GM18508 (cell line): ENCODE measurements around the gene TTC39C.
"Not testable (repeated sequence)": the region's sequence is repeated elsewhere in the genome, so short reads cannot be mapped to it uniquely, and the experiment has no call there.

ENCODE experiments used
- ATAC-seq: cut with Tn5 transposase; IDR thresholded peaks from one replicate; pipeline ENCODE4 v1.9.1; 2021; ENCODE audit warnings: moderate number of reproducible peaks; ENCODE audit not compliant: insufficient read depth, unreplicated experiment

The TTC39C gene

GRCh38 chr18:24014986-24015638 is 558 bp downstream of the TTC39C start:
- ATAC-seq: no peak

DNA sequence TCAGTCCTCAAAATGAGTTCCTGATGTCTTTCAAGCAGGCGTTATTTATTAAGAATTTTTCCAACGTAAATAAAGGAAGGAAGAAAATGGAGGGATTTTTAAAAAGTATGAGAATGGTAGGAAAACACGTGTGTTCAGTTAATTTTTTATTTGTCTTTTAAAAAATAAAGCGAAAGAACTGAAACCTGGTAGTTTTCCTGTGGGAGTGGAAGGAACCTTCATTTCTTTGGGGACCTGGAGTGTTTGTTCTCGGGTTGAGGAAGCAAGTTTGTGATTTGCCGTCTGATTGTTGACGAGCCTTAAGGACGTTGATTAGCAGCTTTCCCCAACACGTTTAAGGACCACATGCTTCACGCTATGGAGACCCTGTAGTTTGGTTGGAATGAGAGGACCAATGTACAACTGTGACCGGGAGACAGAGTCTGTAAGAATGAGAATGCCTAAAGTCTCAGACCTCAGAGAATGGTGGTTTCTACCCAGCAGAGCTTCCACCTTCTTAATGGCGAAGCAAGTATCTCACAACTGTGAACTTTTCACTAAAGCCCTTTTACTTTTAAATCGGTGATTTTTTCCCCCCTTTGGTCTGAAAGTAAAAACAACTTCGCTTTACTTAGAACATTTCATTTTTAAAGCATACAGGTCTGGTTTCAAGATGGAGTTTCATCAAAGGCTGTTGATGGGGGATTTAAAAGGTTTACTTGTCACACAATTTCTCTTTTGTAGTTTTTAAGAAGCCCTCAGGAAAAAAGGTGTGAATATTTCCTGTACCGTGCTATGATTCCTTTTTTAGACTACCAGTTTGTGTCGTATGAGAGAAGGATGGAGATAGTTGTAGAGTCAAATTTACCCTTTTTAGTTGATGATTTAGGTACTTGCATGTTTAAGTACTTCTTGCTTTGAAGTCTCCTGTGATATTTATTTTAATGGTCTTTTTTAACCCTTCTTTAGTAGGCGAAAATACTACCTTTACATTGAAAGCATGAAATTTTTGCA is 1.4 kb downstream of the TTC39C start:
- ATAC-seq: no peak

DNA sequence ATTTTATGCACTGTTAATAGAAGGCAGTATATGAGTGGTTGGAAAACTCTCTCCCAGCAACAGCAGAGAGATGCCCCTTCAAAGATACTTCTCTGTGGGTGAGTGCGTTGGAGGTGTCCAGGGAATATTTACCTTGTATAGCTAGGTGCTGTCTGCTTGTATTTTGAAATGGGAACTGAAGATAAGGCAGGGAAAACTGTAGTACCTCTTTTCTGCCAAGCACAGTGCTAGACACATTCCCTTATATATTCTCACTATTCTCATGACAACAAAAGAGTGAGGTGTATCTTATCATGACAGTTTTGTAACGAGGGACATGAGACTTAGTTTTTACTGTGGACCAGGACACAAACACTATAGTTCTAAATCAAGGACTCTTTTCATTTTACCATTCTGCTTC is 2.1 kb downstream of the TTC39C start:
- no peak for ATAC-seq

GRCh38 chr18:24018299-24018886 is 3.8 kb downstream of the TTC39C start:
- ATAC-seq: no peak

GRCh38 chr18:24019641-24020331 is 5.2 kb downstream of the TTC39C start:
- peak; percentile 71 for ATAC-seq

- ATAC-seq: no peak
Observed at GRCh38 chr18:24021505-24021904, 7.0 kb downstream of the TTC39C start.

DNA sequence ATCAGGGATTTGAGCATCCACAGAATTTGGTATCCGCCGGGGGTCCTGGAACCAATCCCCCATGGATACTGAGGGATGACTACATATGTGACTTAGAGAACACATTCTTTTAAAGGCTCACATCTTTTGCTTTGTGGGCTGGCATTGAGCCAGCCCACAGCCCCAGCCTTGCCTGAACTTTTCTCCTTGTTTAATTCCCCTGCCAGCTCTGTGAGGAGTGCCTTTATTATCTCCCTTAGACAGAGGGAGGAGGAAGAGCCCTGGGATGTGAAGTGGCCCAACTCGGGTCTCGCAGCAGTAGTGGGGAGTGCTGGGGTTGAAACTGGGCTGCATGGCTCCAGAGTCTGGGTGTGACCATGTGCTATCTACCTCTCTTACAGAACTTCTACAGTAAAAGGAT is 7.6 kb downstream of the TTC39C start:
- ATAC-seq: no peak

GRCh38 chr18:24023185-24023814 is 8.7 kb downstream of the TTC39C start:
- no peak for ATAC-seq

GRCh38 chr18:24024425-24024824 is 9.9 kb downstream of the TTC39C start:
- no peak for ATAC-seq

DNA sequence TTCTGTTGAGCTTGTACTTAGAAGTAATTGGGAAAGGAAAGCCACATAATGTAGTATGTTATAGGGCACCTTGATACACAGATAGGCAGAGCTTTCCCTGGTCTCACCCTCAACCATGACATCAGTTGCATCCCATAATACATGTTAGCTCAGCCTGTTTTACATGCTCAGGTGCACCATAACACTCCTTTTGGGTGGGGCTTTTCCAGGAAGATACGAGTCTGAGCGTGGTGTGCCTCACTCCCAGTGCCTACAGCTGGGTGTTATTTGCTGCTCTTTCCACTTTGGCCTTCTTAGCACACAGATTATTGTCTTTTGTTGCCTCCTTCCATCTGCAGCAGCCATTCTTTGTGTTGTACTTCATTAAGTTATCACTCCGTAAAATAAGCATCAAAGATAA is 11.9 kb downstream of the TTC39C start:
- no peak for ATAC-seq

DNA sequence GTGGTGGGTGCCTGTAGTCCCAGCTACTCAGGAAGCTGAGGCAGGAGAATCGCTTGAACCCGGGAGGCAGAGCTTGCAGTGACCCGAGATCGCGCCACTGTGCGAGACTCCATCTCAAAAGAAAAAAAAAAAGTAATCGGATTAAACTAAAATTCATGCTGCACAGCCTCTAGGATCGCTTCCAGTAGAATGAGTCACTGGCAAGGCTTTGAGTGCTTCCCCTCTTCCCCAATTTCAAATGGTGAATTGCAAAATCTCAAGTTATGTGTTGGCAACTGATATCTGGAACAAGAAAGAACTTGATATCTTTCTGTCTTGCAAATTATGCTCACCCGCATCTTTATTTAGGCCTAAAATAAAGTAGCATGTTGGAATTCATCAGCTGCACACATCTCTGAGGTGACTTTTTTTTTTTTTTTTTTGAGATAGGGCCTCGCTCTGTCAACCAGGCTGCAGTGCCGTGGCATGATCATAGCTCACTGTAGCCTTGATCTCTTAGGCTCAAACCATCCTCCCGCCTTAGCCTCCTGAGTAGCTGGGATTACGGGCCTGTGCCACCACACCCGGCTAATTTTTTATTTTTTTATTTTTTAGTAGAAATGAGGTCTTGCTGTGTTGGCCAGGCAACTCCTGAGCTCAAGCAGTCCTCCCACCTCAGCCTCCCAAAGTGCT is 12.7 kb downstream of the TTC39C start:
- ATAC-seq: no peak

GRCh38 chr18:24028946-24029345 is 14.4 kb downstream of the TTC39C start:
- not testable (repeated sequence) for ATAC-seq

DNA sequence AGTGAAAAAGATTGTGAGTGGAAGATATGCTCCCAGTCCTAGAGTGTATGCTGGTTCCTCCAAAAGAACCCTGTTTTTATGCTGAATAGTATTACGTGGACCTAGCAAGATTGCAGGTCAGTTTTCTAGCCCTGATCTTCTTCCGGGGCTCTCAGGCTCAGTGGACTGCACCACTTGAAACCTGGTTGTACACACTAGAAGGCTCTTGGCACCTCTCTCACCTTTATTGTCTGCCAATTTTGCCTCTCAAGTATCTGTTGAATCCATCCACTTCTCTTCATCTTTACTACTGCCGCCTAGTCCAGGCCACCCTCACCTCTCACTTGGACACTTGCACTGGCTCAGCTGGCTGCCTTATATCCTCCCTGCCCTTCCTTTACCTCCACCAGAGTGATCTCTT is 16.8 kb downstream of the TTC39C start:
- no peak for ATAC-seq

DNA sequence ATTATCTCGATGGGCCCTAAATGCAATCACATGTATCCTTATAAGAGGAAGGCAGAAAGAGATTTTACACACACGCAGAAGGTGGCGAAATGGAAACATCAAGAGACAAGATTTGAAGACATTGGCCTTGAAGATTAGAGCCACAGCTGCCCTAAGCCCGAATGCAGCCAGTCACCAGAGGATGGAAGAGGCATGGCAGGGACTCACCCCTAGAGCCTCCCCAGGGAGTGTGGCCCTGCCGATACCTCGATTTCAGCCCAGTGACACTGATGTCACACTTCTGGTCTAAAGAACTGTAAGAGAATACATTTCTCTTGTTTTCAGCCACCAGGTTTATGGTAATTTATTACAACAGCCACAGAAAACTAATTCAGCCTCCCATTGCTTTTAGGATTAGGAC is 17.4 kb downstream of the TTC39C start:
- ATAC-seq: no peak

- no peak for ATAC-seq
Observed at GRCh38 chr18:24033641-24034412, 19.3 kb downstream of the TTC39C start.

DNA sequence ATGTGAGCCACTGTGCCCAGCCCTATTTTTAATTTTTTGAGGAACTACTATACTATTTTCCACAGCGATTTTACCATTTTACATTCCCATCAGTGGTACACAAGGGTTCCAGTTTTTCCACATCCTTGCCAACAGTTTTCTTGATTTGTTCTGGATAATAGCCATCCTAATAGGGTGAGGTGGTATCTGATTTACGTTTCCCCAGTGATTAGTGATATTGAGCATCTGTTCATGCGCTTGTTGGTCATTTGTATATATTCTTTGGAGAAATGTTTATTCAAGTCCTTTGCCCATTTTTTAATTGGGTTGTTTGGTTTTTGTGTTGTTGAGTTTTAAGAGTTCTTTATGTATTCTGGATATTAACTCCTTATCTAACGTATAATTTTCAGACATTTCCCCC is 20.8 kb downstream of the TTC39C start:
- ATAC-seq: no peak

- no peak for ATAC-seq
Observed at GRCh38 chr18:24039671-24040070, 25.1 kb downstream of the TTC39C start.

- ATAC-seq: no peak
Observed at GRCh38 chr18:24041691-24042090, 27.1 kb downstream of the TTC39C start.

DNA sequence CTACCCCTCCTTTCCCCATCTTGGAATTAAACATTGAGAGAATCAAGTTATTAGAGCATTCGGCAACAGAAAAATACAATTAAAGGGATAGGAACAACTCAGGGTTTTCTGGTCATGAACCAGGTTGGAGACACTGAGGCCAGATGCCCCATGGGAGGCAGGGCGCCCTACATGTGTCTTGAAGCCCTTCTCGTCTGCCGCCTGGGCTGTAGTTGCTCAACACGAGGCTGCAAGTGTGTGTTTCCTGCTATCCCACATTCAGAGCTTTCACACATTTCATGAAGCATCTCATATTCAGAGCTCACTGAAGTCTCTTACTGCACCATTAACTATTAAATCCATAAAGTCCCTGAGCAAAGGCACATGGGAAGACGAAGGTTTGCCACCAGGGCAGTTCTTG is 28.8 kb downstream of the TTC39C start:
- no peak for ATAC-seq
